Temporal lobe (tissue), 1 donor: Measurements from ENCODE around the gene SECTM1. TPM values are rescaled to one million over a fixed set of nuclear protein-coding genes. Genes with fewer than 3 reads are reported as not detected.

ENCODE experiments used
- total RNA-seq: library from RNA; depleted of rRNA; stranded (reverse); fragments of >200 nt; gene quantifications from one replicate; pipeline ENCODE4 v1.2.3, GENCODE V29; 2014

The SECTM1 gene
- total RNA-seq, 1 donor from 2014 or later: 0.74 TPM

Other genes starting within 250 kb of the SECTM1 start
- 127 TPM for gene FASN, start 235.5 kb downstream of the SECTM1 start, total RNA-seq
- gene CCDC57, start 120.9 kb downstream of the SECTM1 start, total RNA-seq: 16.2 TPM
- 2.5 TPM for gene SLC16A3, start 104.7 kb downstream of the SECTM1 start, total RNA-seq
- gene CSNK1D, start 60.1 kb downstream of the SECTM1 start, total RNA-seq: 32.2 TPM
- not detected for gene CD7, start 16.2 kb downstream of the SECTM1 start, total RNA-seq
- gene TEX19, start 25.5 kb upstream of the SECTM1 start, total RNA-seq: not detected
- gene UTS2R, start 38.0 kb upstream of the SECTM1 start, total RNA-seq: not detected
- gene HEXD, start 84.6 kb upstream of the SECTM1 start, total RNA-seq: 21.1 TPM
- gene OGFOD3, start 84.8 kb upstream of the SECTM1 start, total RNA-seq: 10.1 TPM
- gene CYBC1, start 117.0 kb upstream of the SECTM1 start, total RNA-seq: 25.1 TPM
- 40.6 TPM for gene NARF, start 125.0 kb upstream of the SECTM1 start, total RNA-seq
- gene FOXK2, start 186.0 kb upstream of the SECTM1 start, total RNA-seq: 27.8 TPM